Smooth muscle cell (in vitro differentiated cells): ENCODE data around the gene PID1. TPM values are rescaled to one million over a fixed set of nuclear protein-coding genes. Genes with fewer than 3 reads are reported as not detected.

Source experiments
- DNase-seq: peaks from one replicate; lab custom pipeline; 2025; ENCODE audit not compliant: unreplicated experiment; lab: John Stamatoyannopoulos, UW
- H2AFZ ChIP-seq: fragments of 200-600 bp; sonication (generic); 2 replicates; pipeline ENCODE4 v1.6.0; 2016; ENCODE audit warnings: antibody characterized with exemption, low read depth, mild to moderate bottlenecking
- H3F3A ChIP-seq: fragments of 200-600 bp; sonication (generic); 2 replicates; pipeline ENCODE4 v1.6.0; 2017; ENCODE audit warnings: antibody characterized with exemption, low read depth
- H3K27ac ChIP-seq: fragments of 200-600 bp; sonication (generic); 2 replicates; pipeline ENCODE4 v1.5.1; 2016; ENCODE audit warnings: low read depth, mild to moderate bottlenecking
- H3K27me3 ChIP-seq: fragments of 200-600 bp; sonication (generic); 2 replicates; pipeline ENCODE4 v1.6.1; 2016; ENCODE audit warnings: low read depth, mild to moderate bottlenecking
- H3K36me3 ChIP-seq: fragments of 200-600 bp; sonication (generic); 2 replicates; pipeline ENCODE4 v1.5.1; 2016; ENCODE audit warnings: low read depth
- H3K4me1 ChIP-seq: fragments of 200-600 bp; sonication (generic); 2 replicates; pipeline ENCODE4 v1.5.1; 2016; ENCODE audit warnings: low read depth
- H3K4me2 ChIP-seq: fragments of 200-600 bp; sonication (generic); 2 replicates; pipeline ENCODE4 v1.6.0; 2016; ENCODE audit warnings: mild to moderate bottlenecking
- H3K4me3 ChIP-seq: fragments of 200-600 bp; sonication (generic); 2 replicates; pipeline ENCODE4 v1.5.1; 2016; ENCODE audit warnings: mild to moderate bottlenecking
- H3K79me2 ChIP-seq: fragments of 200-600 bp; sonication (generic); 2 replicates; pipeline ENCODE4 v1.6.0; 2016; ENCODE audit warnings: low read depth, mild to moderate bottlenecking
- H3K9ac ChIP-seq: fragments of 200-600 bp; sonication (generic); 2 replicates; pipeline ENCODE4 v1.6.0; 2016; ENCODE audit warnings: low read depth
- H3K9me3 ChIP-seq: fragments of 200-600 bp; sonication (generic); replicated peaks from 2 replicates; pipeline ENCODE4 v1.5.1; 2016; ENCODE audit warnings: low read depth
- H4K20me1 ChIP-seq: fragments of 200-600 bp; sonication (generic); 2 replicates; pipeline ENCODE4 v1.6.0; 2016; ENCODE audit warnings: low read depth
- CTCF ChIP-seq: fragments of 200-600 bp; sonication (generic); IDR thresholded peaks from 2 replicates; pipeline ENCODE4 v1.5.1; 2017; ENCODE audit warnings: borderline replicate concordance, mild to moderate bottlenecking, antibody characterized with exemption; ENCODE audit not compliant: insufficient read depth, poor library complexity, severe bottlenecking
- WGBS: methylation state at CpG from one replicate; pipeline ENCODE4 v1.1.7; 2016; ENCODE audit warnings: low lambda C conversion rate; 5-methylcytosine and 5-hydroxymethylcytosine counted together
- polyA plus RNA-seq: library from polyadenylated mRNA; unstranded; fragments of >200 nt; fragmentation: Nextera tagmentation; extraction: Ambion mirVana; gene quantifications from 2 replicates; pipeline ENCODE4 v1.2.1, GENCODE V29; 2016
- total RNA-seq: library from RNA; depleted of rRNA; stranded (reverse); fragments of >200 nt; gene quantifications from 2 replicates; pipeline ENCODE4 v1.2.3, GENCODE V29; 2014

Gene PID1
- total and polyA plus RNA-seq, 2 experiments from 2014 or later = 18.1 to 45.3 TPM

GRCh38 chr2:229212241-229212640 lies 58.8 kb downstream of the PID1 start:
- Histone ChIP-seq H3K79me2 (peaks cover 27% of the 10 kb centered on the region), H3K9me3 (no peaks in the 10 kb centered on the region), H3K4me3 (no peak overlapping the region), H2AFZ (no peak overlapping the region), H3K27me3 (no peaks in the 10 kb centered on the region), H3K4me2 (no peak overlapping the region), H3K9ac (no peak overlapping the region), H3K4me1 (peaks cover 7% of the 10 kb centered on the region), H4K20me1 (peaks cover 56% of the 10 kb centered on the region), H3K27ac (no peak overlapping the region), H3F3A (no peaks in the 10 kb centered on the region), H3K36me3 (no peaks in the 10 kb centered on the region)
- no peak for DNase-seq
- TF ChIP-seq CTCF = no peak
- WGBS = 0% methylated on average over 1 of the region's 1 CpG

GRCh38 chr2:229210641-229211040 lies 60.4 kb downstream of the PID1 start:
- Histone ChIP-seq H3K36me3 (no peaks in the 10 kb centered on the region), H3K4me2 (no peak overlapping the region), H3K4me3 (no peak overlapping the region), H3K9ac (no peak overlapping the region), H3K27me3 (no peaks in the 10 kb centered on the region), H2AFZ (no peak overlapping the region), H3K4me1 (peaks cover 7% of the 10 kb centered on the region), H3K9me3 (no peaks in the 10 kb centered on the region), H3F3A (no peaks in the 10 kb centered on the region), H3K27ac (no peak overlapping the region), H3K79me2 (peaks cover 27% of the 10 kb centered on the region), H4K20me1 (peaks cover 40% of the 10 kb centered on the region)
- no peak for DNase-seq
- TF ChIP-seq CTCF = no peak
- 93% methylated on average over 4 of the region's 4 CpGs for WGBS

GRCh38 chr2:229206548-229206947 lies 64.5 kb downstream of the PID1 start:
- Histone ChIP-seq H3K36me3 (no peaks in the 10 kb centered on the region), H3K27me3 (no peaks in the 10 kb centered on the region), H3K4me2 (no peak overlapping the region), H3K27ac (no peak overlapping the region), H3K4me3 (no peak overlapping the region), H3K9me3 (no peaks in the 10 kb centered on the region), H3K79me2 (peaks cover 25% of the 10 kb centered on the region), H3K4me1 (peaks cover 10% of the 10 kb centered on the region), H4K20me1 (peaks cover 5% of the 10 kb centered on the region), H3F3A (no peaks in the 10 kb centered on the region), H2AFZ (no peak overlapping the region), H3K9ac (no peak overlapping the region)
- no peak for DNase-seq
- WGBS = 74% methylated on average over 6 of the region's 6 CpGs
- no peak for TF ChIP-seq CTCF

- H4K20me1 ChIP-seq = no peaks in the 10 kb centered on the region
- WGBS = 28% methylated on average over 5 of the region's 5 CpGs
- no peaks in the 10 kb centered on the region for H3K27me3 ChIP-seq
- H3K27ac ChIP-seq = no peak overlapping the region
- no peaks in the 10 kb centered on the region for H3F3A ChIP-seq
- H3K79me2 ChIP-seq = peaks cover 25% of the 10 kb centered on the region
- peaks cover 3% of the 10 kb centered on the region for H3K4me1 ChIP-seq
- H3K9me3 ChIP-seq = no peaks in the 10 kb centered on the region
- H3K36me3 ChIP-seq = no peaks in the 10 kb centered on the region
- no peak overlapping the region for H2AFZ ChIP-seq
- no peak overlapping the region for H3K4me3 ChIP-seq
- peak overlapping the region; percentile 32 for H3K4me2 ChIP-seq
- DNase-seq = no peak
- no peak for TF ChIP-seq CTCF
- no peak overlapping the region for H3K9ac ChIP-seq
Observed at GRCh38 chr2:229205704-229206103, 65.4 kb downstream of the PID1 start.
